ENCODE data around the gene CDV3.

DNA sequence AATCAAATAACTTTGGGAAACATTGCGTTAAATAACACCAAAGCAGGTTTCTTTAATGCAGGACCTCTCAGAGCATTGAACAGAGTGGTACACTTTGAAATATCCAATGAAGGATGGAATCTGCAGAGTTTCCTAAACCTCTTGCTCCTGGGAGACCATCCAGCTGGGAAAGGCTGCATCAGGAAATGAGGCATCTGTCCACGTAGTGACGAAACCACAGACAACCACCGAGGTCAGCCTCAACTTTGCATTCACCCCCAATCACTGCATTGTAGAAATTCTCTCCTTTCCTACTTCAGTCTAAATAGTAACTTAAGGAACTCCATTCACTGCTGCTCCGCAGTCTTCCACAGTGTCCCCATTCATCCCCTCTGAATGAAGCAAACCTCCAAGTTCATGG lies 41.5 kb upstream of the CDV3 start:
- TF ChIP-seq, protein P1, sequence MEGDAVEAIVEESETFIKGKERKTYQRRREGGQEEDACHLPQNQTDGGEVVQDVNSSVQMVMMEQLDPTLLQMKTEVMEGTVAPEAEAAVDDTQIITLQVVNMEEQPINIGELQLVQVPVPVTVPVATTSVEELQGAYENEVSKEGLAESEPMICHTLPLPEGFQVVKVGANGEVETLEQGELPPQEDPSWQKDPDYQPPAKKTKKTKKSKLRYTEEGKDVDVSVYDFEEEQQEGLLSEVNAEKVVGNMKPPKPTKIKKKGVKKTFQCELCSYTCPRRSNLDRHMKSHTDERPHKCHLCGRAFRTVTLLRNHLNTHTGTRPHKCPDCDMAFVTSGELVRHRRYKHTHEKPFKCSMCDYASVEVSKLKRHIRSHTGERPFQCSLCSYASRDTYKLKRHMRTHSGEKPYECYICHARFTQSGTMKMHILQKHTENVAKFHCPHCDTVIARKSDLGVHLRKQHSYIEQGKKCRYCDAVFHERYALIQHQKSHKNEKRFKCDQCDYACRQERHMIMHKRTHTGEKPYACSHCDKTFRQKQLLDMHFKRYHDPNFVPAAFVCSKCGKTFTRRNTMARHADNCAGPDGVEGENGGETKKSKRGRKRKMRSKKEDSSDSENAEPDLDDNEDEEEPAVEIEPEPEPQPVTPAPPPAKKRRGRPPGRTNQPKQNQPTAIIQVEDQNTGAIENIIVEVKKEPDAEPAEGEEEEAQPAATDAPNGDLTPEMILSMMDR (IDR thresholded peaks at IDR 0.05) = no peak
- no peak for TF ChIP-seq EZH2 (IDR thresholded peaks at IDR 0.05; ENCODE audit: borderline replicate concordance, insufficient read depth, low read depth, low read length, poor library complexity, severe bottlenecking)
